ENCODE results near the gene GSTM2. TPM values are rescaled to one million over a fixed set of nuclear protein-coding genes. Genes with fewer than 3 reads are reported as not detected.
"Not testable (repeated sequence)": the region's sequence is repeated elsewhere in the genome, so short reads cannot be mapped to it uniquely, and the experiment has no call there.

Gene GSTM2
- total and polyA plus RNA-seq, 8 donors, result 10.4 to 193 (median 32.9) TPM

DNA sequence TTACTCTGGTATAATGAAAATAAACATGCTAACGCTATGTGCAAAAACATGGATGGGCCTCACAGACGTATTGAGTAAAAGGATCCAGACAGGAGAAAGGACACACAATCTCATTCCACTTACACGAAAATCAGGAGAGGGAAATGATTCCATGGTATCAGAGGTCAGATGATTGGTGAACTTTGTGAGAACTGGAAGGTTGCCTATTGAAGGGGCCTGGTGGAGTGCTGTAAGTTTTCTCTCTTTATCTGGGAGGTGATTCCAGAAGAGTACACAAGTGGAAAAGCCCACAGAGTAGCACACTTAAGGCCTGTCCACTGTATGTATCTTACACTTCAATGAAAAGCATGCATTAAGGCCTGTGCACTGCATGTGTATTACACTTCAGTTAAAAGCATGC, 9.6 kb downstream of the GSTM2 start:
- FAIRE-seq, result no peak

DNA sequence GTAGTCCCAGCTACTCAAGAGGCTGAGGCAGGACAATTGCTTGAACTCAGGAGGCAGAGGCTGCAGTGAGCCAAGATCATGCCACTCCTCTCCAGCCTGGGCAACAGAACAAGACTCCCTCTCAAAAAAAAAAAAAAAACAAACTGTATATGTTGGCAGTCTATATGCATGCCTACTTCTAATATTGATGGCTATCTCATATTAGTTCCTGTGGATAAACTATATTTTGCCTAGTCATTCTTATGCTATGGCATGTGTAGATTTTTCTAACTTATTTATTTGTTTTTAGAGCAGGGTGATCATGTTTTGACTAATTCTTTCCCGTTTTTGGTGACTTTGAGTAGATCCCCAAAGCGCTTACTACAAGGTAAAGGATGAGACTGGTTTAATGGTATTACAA, 10.8 kb downstream of the GSTM2 start:
- H3K36me3 ChIP-seq; ATAC-seq; H3K27ac ChIP-seq; H3K4me3 ChIP-seq; H3K4me1 ChIP-seq; FAIRE-seq; H3K9me3 ChIP-seq; H3K27me3 ChIP-seq; intact Hi-C loops (cut with DNase I); DNase-seq: not testable (repeated sequence)
- WGBS, 2 donors, result 76 to 82% methylated on average over 2 of the region's 2 CpGs

More for the DNA sequence above, 9.6 kb downstream of the GSTM2 start:
- WGBS, 2 donors, result 60 to 66% methylated on average over 3 of the region's 3 CpGs
- no peaks in the 10 kb centered on the region for H3K36me3 ChIP-seq
- no peak for DNase-seq
- intact Hi-C loops (cut with DNase I), result no loop called here
- H3K9me3 ChIP-seq, result no peaks in the 10 kb centered on the region
- no peak for ATAC-seq
- no peak overlapping the region for H3K4me3 ChIP-seq
- no peaks in the 10 kb centered on the region for H3K4me1 ChIP-seq
- no peaks in the 10 kb centered on the region for H3K27me3 ChIP-seq
- no peak overlapping the region for H3K27ac ChIP-seq
- TF ChIP-seq, protein P1, sequence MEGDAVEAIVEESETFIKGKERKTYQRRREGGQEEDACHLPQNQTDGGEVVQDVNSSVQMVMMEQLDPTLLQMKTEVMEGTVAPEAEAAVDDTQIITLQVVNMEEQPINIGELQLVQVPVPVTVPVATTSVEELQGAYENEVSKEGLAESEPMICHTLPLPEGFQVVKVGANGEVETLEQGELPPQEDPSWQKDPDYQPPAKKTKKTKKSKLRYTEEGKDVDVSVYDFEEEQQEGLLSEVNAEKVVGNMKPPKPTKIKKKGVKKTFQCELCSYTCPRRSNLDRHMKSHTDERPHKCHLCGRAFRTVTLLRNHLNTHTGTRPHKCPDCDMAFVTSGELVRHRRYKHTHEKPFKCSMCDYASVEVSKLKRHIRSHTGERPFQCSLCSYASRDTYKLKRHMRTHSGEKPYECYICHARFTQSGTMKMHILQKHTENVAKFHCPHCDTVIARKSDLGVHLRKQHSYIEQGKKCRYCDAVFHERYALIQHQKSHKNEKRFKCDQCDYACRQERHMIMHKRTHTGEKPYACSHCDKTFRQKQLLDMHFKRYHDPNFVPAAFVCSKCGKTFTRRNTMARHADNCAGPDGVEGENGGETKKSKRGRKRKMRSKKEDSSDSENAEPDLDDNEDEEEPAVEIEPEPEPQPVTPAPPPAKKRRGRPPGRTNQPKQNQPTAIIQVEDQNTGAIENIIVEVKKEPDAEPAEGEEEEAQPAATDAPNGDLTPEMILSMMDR (IDR thresholded peaks at IDR 0.05), result no peak

DNA sequence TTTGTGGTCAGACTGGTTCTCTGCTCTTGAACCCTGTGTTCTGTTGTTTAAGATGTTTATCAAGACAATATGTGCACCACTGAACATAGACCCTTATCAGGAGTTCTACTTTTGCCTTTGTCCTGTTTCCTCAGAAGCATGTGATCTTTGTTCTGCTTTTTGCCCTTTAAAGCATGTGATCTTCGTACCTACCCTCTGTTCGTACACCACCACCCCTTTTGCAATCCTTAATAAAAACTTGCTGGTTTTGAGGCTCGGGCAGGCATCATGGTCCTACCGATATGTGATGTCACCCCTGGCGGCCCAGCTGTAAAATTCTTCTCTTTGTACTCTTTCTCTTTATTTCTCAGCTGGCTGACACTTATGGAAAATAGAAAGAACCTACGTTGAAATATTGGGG, 16.9 kb downstream of the GSTM2 start:
- ATAC-seq; H3K36me3 ChIP-seq; intact Hi-C loops (cut with DNase I); H3K27me3 ChIP-seq; H3K4me1 ChIP-seq; DNase-seq; H3K4me3 ChIP-seq; H3K9me3 ChIP-seq; FAIRE-seq; H3K27ac ChIP-seq: not testable (repeated sequence)
- 90 to 93% methylated on average over 6 of the region's 6 CpGs for WGBS, 2 donors

DNA sequence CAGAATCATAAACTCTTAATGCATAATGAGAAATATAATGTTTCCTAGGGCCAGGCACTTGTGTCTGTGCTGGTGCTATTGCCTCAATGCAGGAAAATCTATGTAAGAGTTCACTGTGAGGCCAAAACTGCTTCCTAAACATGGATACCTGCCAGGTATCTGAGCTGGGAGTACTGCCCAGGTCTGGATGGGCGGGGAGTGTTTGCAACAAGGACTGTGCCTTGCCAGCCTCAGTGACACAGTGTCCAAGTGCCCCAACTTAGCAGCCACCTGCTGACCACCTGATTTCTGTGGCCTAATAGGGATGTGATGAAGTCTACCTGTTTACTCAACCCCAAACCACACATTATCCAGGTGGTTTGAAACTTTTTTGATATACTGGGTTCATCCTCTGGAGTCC, 17.5 kb downstream of the GSTM2 start:
- DNase-seq, result peak in 1 of 6 donors; percentile 35
- H3K4me1 ChIP-seq; H3K4me3 ChIP-seq; H3K36me3 ChIP-seq; intact Hi-C loops (cut with DNase I); H3K27ac ChIP-seq; H3K27me3 ChIP-seq; H3K9me3 ChIP-seq; FAIRE-seq: not testable (repeated sequence)
- ATAC-seq, result peak in 2 of 4 donors; percentile 47 to 51
- WGBS, 2 donors, result 23 to 43% methylated on average over 1 of the region's 1 CpG

DNA sequence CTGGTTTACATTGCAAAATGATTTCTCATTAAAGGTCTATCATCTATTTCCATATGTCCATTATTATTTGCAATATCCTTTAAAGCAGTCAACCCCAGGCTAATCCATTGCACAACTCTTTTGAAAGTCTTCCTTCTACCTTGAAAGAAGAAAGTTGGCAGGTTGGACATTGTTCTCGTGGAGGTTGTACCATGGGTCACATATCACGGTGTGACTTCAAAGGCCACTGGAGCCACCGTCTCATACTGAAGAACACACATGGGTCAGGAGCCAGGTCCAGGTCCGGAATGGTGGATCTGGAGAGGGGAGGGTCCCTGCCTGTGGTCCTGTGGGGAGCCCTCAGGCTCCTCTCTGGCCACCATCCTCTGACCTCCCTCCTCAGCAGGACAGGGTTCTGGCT, 18.0 kb downstream of the GSTM2 start:
- FAIRE-seq; ATAC-seq; H3K4me1 ChIP-seq; H3K4me3 ChIP-seq; H3K36me3 ChIP-seq; intact Hi-C loops (cut with DNase I); H3K27ac ChIP-seq; H3K27me3 ChIP-seq; H3K9me3 ChIP-seq; DNase-seq: not testable (repeated sequence)
- WGBS, 2 donors, result 75 to 79% methylated on average over 2 to 4 of the region's 4 CpGs

DNA sequence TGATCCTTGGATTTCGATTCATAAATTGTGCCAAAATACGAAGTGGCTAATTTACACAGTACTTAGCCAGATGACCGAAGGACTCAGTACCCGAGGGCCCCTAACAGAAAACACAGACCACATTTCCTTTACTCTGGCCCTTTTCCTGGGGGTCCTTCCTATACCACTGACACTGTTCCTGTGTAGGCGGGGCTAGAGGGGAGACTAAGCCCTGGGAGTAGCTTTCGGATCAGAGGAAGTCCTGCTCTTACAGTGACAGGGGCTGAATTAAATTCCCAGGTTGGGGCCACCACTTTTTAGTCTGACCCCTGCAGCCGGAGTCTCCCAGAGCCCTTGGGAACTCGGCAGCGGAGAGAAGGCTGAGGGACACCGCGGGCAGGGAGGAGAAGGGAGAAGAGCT, 19.3 kb downstream of the GSTM2 start:
- H3K9me3 ChIP-seq; intact Hi-C loops (cut with DNase I); H3K4me1 ChIP-seq; H3K36me3 ChIP-seq; H3K27me3 ChIP-seq; DNase-seq; FAIRE-seq: not testable (repeated sequence)
- peak overlapping the region in 1 of 4 donors; percentile 54 for H3K4me3 ChIP-seq
- ATAC-seq, result peak in 2 of 4 donors; percentile 1 to 21
- H3K27ac ChIP-seq, result peak overlapping the region in 1 of 4 donors; percentile 87
- 38 to 47% methylated on average over 6 to 11 of the region's 11 CpGs for WGBS, 2 donors

DNA sequence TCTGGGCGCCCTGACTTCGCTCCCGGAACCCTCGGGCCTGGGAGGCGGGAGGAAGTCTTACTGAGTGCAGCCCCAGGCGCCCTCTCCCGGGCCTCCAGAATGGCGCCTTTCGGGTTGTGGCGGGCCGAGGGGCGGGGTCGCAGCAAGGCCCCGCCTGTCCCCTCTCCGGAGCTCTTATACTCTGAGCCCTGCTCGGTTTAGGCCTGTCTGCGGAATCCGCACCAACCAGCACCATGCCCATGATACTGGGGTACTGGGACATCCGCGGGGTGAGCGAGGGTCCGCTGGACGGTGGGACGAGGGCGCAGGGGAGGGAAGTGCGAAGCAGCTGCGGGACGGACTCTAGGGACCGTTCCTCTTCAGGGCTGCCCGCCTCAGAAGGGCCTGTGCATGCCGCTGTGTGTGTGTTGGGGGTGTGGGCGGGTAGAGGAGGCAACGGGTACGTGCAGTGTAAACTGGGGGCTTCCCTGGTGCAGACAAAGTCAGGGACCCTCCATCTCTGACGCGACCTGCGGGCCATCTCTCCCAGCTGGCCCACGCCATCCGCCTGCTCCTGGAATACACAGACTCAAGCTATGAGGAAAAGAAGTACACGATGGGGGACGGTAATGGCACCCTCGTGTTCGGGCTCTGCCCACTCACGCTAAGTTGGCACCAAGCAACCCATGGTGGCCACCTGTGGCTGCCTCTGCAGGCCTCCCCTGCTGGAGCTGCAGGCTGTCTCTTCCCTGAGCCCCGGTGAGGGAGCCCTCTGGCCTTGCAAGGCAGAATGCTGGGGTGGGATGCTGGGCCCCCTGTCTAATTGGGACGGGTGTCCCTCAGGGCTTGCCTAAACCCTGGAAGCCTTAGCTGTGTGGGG, 20.0 kb downstream of the GSTM2 start, which contains the start of gene GSTM1:
Gene GSTM1, plus strand, starts transcription at position 177 of the 859 bp plus-strand sequence. Its CDS starts 57 bp downstream, at position 234.
- peak in 3 of 6 donors; percentile 79 to 92 (median 91) for DNase-seq
- WGBS, 2 donors, result 0 to 2% methylated on average over 23 to 46 of the region's 46 CpGs
- TF ChIP-seq, protein P1 (IDR thresholded peaks at IDR 0.05), result no peak
- intact Hi-C loops (cut with DNase I), result no loop called here
- no peaks in the 10 kb centered on the region for H3K4me1 ChIP-seq
- H3K4me3 ChIP-seq, result peak within 1 kb of the TSS in 2 of 4 donors; percentile 12 to 54
- FAIRE-seq, result no peak
- H3K9me3 ChIP-seq, result no peaks in the 10 kb centered on the region
- H3K27ac ChIP-seq, result peak within 1 kb of the TSS in 1 of 4 donors; percentile 87
- H3K36me3 ChIP-seq, result no peaks in the 10 kb centered on the region
- ATAC-seq, result peak in 2 of 4 donors; percentile 98 to 99
- H3K27me3 ChIP-seq, result no peaks in the 10 kb centered on the region
